Stimulated activated memory B cell treated with anti-CD40 and anti-IgM and Interleukin-4, amounts not matched to agents 10 μg/mL and 1 μg/mL and 100 μg/mL, for 72 hours (primary cell): ENCODE results near the gene CSMD2.
A peak's percentile ranks its signal among the peaks of the same experiment; 100 is the strongest.

ENCODE experiments used
- ATAC-seq: fragments of 150-1000 bp; cut with Tn5 transposase; 2 replicates; pipeline ENCODE4 v1.10.0; 2021
- H3K27ac Mint-ChIP-seq: one replicate; pipeline ENCODE4 v1.8.0; 2022; ENCODE audit warnings: mild to moderate bottlenecking, mixed read lengths
- H3K27me3 Mint-ChIP-seq: one replicate; pipeline ENCODE4 v1.8.0; 2022; ENCODE audit warnings: mixed read lengths
- H3K36me3 Mint-ChIP-seq: one replicate; pipeline ENCODE4 v1.8.0; 2022; ENCODE audit warnings: mixed read lengths
- H3K4me1 Mint-ChIP-seq: one replicate; pipeline ENCODE4 v1.8.0; 2022; ENCODE audit warnings: mixed read lengths
- H3K4me3 Mint-ChIP-seq: one replicate; pipeline ENCODE4 v1.8.0; 2022; ENCODE audit warnings: mild to moderate bottlenecking, moderate library complexity, mixed read lengths
- H3K9me3 Mint-ChIP-seq: one replicate; pipeline ENCODE4 v1.8.0; 2022; ENCODE audit warnings: mixed read lengths

CSMD2 gene

GRCh38 chr1:33636209-33636608 lies 528.8 kb downstream of the CSMD2 start:
- ATAC-seq, result no peak
- Mint-ChIP-seq H3K4me1 (peaks cover 10% of the 10 kb centered on the region), H3K27ac (no peak overlapping the region), H3K4me3 (no peak overlapping the region), H3K27me3 (peaks cover 28% of the 10 kb centered on the region), H3K9me3 (no peaks in the 10 kb centered on the region), H3K36me3 (no peaks in the 10 kb centered on the region)

DNA sequence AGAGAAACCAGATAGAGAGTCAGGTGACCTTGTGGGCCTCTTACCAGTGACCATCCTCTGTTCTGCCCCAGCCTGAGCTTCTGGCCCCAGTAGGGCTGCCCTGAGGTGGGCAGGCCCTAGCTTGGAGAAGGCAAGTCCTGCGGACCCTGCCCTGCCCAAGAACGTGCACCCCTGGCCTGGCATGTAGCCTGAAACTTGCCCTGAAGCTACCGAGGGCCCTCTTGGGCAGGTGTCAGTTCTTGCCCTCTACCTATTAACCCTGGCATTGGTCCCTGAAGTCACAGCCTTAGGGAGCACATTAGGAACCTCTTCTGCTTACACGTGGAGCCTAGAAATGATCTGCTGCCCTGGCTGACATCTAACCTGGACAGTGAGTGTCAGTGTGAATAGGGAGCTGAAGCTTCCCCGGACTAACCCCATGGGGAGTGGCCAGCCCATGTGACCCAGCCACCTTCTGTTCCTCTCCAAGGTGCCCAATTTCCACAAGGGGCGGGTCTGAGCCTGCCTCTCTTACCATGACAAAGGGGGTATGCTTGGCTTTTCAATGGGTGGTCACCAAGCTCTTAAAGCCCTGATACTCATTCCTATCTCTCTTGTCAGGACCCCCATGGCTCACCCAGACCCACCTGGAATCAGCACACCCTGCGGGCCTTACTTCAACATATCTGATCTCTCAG lies 529.6 kb downstream of the CSMD2 start:
- no peaks in the 10 kb centered on the region for H3K36me3 Mint-ChIP-seq
- peaks cover 10% of the 10 kb centered on the region for H3K4me1 Mint-ChIP-seq
- H3K4me3 Mint-ChIP-seq, result no peak overlapping the region
- no peak for ATAC-seq
- no peak overlapping the region for H3K27ac Mint-ChIP-seq
- H3K9me3 Mint-ChIP-seq, result no peaks in the 10 kb centered on the region
- H3K27me3 Mint-ChIP-seq, result peaks cover 35% of the 10 kb centered on the region

DNA sequence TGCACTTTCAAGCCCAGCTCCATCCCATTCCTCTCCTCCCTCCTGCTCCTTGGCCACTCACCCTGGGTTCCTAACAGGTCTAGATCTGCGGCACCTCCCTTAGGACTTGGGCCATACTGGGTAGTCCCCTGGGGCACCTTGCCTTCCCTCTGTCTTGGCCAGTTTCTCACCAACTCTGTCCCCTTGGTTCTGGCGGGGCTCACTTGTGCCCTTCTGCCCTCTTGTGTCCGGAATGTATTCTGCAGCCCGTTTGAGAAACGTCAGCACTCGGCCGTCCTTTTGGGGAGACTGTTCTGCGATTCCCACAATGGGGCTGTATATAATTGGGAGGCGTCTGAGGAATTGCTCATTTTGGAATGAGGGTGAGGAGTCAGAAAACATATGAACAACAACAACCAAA lies 530.2 kb downstream of the CSMD2 start:
- Mint-ChIP-seq H3K4me1 (peaks cover 10% of the 10 kb centered on the region), H3K36me3 (no peaks in the 10 kb centered on the region), H3K27ac (no peak overlapping the region), H3K4me3 (no peak overlapping the region), H3K9me3 (no peaks in the 10 kb centered on the region), H3K27me3 (peaks cover 42% of the 10 kb centered on the region)
- no peak for ATAC-seq

DNA sequence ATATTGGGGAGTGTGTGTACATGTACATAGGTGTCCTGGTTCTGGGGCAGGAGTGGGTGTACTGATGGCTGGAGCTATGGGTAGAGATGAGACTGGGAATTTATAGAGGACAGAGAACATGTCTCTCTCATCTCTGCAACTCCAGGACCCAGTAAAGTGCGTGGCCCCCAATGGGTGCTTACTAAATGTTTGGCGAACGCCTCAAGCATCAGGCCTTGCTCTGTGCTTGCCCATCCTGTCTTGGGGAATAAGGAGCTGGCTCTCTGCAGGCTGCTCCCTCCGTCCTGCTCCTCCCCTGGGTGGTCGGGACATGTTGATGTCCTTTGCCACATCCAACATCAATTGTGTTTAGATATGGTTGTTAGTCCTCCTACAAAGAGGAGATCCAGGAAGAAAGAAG lies 530.9 kb downstream of the CSMD2 start:
- no peaks in the 10 kb centered on the region for H3K9me3 Mint-ChIP-seq
- peaks cover 47% of the 10 kb centered on the region for H3K27me3 Mint-ChIP-seq
- ATAC-seq, result no peak
- peaks cover 10% of the 10 kb centered on the region for H3K4me1 Mint-ChIP-seq
- no peaks in the 10 kb centered on the region for H3K36me3 Mint-ChIP-seq
- H3K4me3 Mint-ChIP-seq, result no peak overlapping the region
- H3K27ac Mint-ChIP-seq, result no peak overlapping the region

GRCh38 chr1:33633019-33633801 lies 531.8 kb downstream of the CSMD2 start:
- H3K9me3 Mint-ChIP-seq, result no peaks in the 10 kb centered on the region

GRCh38 chr1:33630686-33631085 lies 534.3 kb downstream of the CSMD2 start:
- Mint-ChIP-seq H3K27ac (no peak overlapping the region), H3K36me3 (no peaks in the 10 kb centered on the region), H3K27me3 (peaks cover 70% of the 10 kb centered on the region), H3K4me1 (peaks cover 10% of the 10 kb centered on the region), H3K9me3 (no peaks in the 10 kb centered on the region), H3K4me3 (no peak overlapping the region)
- no peak for ATAC-seq

More at GRCh38 chr1:33633019-33633801, 531.8 kb downstream of the CSMD2 start:
- H3K27me3 Mint-ChIP-seq, result peaks cover 51% of the 10 kb centered on the region
- H3K4me3 Mint-ChIP-seq, result no peak overlapping the region
- no peaks in the 10 kb centered on the region for H3K36me3 Mint-ChIP-seq
- H3K27ac Mint-ChIP-seq, result no peak overlapping the region
- peak; percentile 74 for ATAC-seq
- H3K4me1 Mint-ChIP-seq, result peaks cover 10% of the 10 kb centered on the region

DNA sequence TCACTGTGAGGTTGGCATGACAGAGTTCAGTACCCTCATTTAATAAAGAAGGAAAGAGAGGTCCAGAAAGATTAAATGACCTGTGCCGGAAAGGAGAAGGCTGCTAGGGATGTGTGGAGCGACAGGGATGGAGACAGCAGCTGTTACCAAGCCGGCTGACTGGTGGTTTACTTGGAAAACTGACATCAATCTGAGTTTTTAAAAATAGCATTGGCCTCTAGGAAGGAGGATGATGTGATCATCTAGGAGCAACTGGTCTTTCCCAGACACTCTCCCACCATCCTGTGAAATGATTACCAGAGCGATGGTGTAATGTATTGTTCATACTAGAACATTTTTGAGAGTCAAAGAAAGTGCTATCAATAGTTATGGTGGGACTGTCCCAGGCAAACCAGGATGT lies 538.2 kb downstream of the CSMD2 start:
- Mint-ChIP-seq H3K4me1 (no peaks in the 10 kb centered on the region), H3K36me3 (no peaks in the 10 kb centered on the region), H3K27ac (no peak overlapping the region), H3K9me3 (no peaks in the 10 kb centered on the region), H3K4me3 (no peak overlapping the region), H3K27me3 (peaks cover 64% of the 10 kb centered on the region)
- no peak for ATAC-seq

DNA sequence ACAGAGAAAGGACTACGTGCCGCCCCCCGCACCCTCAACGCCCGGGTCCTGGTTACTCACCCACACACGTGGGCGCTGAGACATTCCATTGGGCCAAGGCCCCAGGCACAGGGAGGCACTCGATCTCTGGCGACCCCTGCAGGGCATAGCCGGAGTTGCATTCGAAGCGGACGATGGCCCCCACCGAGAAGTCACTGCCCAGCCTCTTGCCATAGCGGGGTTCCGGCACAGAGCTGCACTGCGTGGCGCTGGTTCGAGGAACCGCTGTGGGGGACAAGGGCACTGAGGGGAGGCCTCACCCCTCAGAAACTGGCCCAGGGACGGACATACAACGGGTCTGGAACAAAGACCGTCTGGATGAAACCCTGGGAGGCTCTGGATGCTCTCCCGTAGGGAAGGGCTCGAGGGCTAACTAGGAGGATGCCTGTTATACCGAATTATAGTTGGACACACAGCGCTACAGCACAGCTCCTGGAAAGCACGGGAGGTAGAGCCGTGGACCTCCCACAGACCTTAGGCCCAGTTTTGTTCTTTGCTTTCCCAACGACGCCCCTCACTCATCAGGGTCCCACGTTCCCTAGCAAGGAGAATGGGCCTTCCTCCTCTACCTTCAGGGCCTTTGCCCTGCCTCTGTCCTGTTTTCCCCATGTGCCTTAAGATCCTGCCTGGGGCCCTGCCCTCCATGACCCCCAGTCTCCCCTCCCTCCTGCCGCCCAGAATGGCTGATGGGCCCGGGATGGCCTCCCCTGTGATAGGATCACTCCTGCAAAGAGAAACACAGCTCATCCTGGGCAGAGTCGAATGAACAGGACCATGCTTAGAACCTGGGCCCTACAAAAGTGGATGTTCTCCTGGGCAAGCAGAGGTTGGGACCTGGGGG lies 539.8 kb downstream of the CSMD2 start:
- H3K36me3 Mint-ChIP-seq, result no peaks in the 10 kb centered on the region

DNA sequence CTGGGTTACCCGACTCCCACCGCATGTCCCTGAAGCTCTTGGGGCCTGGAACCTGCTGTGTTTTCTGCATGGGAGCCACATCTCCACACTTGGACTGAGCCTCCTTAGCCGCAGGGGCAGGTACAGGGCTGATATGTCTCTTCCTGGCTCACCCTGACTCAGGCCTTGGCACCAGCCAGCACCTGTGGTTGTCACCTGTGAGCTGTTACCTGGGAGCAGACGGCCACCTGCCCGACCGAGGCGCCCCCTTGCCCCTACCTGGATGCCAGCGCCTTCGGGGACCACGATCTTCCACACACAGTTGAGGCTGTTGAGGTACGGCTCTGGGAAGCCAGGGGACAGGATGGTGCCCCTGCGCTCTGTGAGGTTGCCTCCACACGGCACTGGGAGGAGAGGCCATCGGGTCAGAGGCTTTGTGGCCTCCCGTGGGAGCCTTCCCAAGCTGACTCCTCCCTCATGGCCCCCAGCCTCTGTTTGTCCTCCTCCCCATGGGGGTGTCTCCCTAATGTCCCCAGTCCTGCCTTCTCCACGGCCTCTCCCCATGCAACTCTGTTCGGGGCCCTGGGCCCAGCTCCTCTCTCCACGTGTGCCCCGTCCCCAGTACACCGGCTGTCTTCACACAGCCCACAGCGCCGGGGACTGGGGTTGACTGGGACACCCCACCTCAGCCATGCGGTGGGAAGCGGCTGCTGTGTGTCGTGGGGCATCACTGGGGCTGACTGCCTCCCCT lies 540.6 kb downstream of the CSMD2 start:
- peaks cover 5% of the 10 kb centered on the region for H3K9me3 Mint-ChIP-seq
- peaks cover 44% of the 10 kb centered on the region for H3K27me3 Mint-ChIP-seq
- no peaks in the 10 kb centered on the region for H3K4me1 Mint-ChIP-seq
- no peak overlapping the region for H3K27ac Mint-ChIP-seq
- no peak overlapping the region for H3K4me3 Mint-ChIP-seq
- H3K36me3 Mint-ChIP-seq, result no peaks in the 10 kb centered on the region
- no peak for ATAC-seq

More for the DNA sequence above, 539.8 kb downstream of the CSMD2 start:
- ATAC-seq, result no peak
- Mint-ChIP-seq H3K9me3 (peaks cover 5% of the 10 kb centered on the region), H3K27ac (no peak overlapping the region), H3K27me3 (peaks cover 52% of the 10 kb centered on the region), H3K4me1 (no peaks in the 10 kb centered on the region), H3K4me3 (no peak overlapping the region)

DNA sequence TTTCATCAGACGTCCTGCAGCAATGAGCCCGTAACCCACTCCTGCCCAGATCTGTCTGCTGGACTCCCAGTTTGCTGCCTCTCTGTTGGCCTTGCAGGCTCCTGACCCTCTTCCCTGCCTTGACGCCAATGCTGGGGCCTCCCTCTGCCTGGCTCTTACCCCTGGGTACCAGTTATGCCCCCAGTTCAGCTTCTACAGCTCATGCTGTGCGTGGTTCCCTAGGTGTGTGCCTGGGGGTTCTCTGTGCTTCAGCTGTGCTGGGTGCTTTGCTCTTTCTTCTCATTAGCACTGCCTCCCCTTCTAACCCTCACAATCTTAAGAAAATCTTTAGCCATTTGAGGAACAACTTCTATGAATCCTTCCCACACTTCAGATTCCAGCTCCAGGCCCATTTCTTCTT lies 541.2 kb downstream of the CSMD2 start:
- Mint-ChIP-seq H3K36me3 (no peaks in the 10 kb centered on the region), H3K4me1 (no peaks in the 10 kb centered on the region), H3K9me3 (peaks cover 5% of the 10 kb centered on the region), H3K27me3 (peaks cover 45% of the 10 kb centered on the region), H3K27ac (no peak overlapping the region), H3K4me3 (no peak overlapping the region)
- ATAC-seq, result no peak

DNA sequence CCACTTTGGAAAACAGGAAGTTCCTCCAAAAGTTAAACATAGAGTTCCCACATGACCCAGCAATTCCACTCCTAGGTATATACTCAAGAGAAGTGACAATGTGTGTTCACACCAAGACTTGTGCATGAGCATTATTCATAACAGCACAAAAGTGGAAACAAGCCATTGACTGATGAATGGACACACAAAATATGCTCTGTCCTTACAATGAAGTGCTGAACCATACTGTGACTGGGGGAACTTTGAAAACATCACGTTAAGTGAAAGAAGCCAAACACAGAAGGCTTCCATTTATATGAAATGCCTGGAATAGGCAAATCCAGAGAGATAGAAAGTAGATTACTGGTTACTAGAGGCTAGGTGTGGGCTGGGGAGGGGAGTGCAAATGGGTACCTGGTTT lies 542.3 kb downstream of the CSMD2 start:
- Mint-ChIP-seq H3K27me3 (peaks cover 45% of the 10 kb centered on the region), H3K4me1 (no peaks in the 10 kb centered on the region), H3K27ac (no peak overlapping the region), H3K9me3 (peaks cover 5% of the 10 kb centered on the region), H3K36me3 (no peaks in the 10 kb centered on the region), H3K4me3 (no peak overlapping the region)
- no peak for ATAC-seq

GRCh38 chr1:33618636-33619035 lies 546.4 kb downstream of the CSMD2 start:
- no peak overlapping the region for H3K4me3 Mint-ChIP-seq
- ATAC-seq, result no peak
- H3K27ac Mint-ChIP-seq, result no peak overlapping the region
- H3K36me3 Mint-ChIP-seq, result no peaks in the 10 kb centered on the region
- no peaks in the 10 kb centered on the region for H3K4me1 Mint-ChIP-seq
- peaks cover 5% of the 10 kb centered on the region for H3K9me3 Mint-ChIP-seq
- peaks cover 40% of the 10 kb centered on the region for H3K27me3 Mint-ChIP-seq

DNA sequence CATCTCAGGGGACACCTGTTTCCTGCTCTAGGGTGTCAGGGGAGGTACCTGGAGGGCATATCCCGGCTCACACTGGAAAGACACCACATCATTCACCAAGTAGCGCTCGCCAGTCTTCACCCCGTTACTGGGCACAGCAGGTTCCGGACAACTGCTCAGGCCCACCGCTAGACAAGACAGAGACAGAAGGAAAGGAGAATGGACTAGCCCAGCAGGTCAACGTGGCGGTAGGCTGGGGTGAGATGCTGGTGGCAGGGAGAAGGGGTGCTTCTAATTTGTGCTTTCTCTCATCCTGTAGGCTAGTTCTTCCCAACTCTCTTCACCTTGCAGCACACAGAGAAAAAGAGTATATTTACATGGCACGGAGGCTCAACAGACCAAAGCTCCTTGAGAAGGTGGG lies 547.6 kb downstream of the CSMD2 start:
- no peak overlapping the region for H3K27ac Mint-ChIP-seq
- peaks cover 5% of the 10 kb centered on the region for H3K9me3 Mint-ChIP-seq
- no peak for ATAC-seq
- H3K36me3 Mint-ChIP-seq, result no peaks in the 10 kb centered on the region
- H3K27me3 Mint-ChIP-seq, result peaks cover 37% of the 10 kb centered on the region
- no peaks in the 10 kb centered on the region for H3K4me1 Mint-ChIP-seq
- no peak overlapping the region for H3K4me3 Mint-ChIP-seq

GRCh38 chr1:33616780-33617179 lies 548.2 kb downstream of the CSMD2 start:
- Mint-ChIP-seq H3K4me3 (no peak overlapping the region), H3K27me3 (peaks cover 37% of the 10 kb centered on the region), H3K27ac (no peak overlapping the region), H3K9me3 (peaks cover 5% of the 10 kb centered on the region), H3K4me1 (no peaks in the 10 kb centered on the region), H3K36me3 (no peaks in the 10 kb centered on the region)
- no peak for ATAC-seq

DNA sequence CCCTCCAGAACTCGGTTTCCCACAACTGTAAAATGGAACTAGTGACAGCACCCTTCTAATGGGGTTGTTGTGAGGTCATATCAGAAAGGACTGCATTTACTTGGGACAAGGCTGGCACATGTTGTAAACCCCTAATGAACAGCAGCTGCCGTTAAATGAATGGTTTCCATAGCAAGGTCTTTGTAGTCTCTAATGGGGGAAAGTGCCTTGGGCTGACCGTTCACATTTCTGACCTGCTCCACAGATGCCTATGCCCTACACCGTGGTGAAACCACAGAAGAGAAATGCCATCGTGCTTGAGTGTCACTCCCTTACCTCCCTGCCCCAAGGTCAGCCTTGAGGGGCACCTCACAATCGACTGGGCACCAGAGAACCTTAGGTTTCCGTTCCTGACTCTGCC lies 549.5 kb downstream of the CSMD2 start:
- Mint-ChIP-seq H3K27ac (no peak overlapping the region), H3K9me3 (no peaks in the 10 kb centered on the region), H3K4me1 (no peaks in the 10 kb centered on the region), H3K4me3 (no peak overlapping the region), H3K36me3 (no peaks in the 10 kb centered on the region), H3K27me3 (peaks cover 37% of the 10 kb centered on the region)
- no peak for ATAC-seq
